HG02870 (cell line): ENCODE results near the gene TMEM72.
A peak's percentile ranks its signal among the peaks of the same experiment; 100 is the strongest.

Experiments used
- ATAC-seq: cut with Tn5 transposase; IDR thresholded peaks from one replicate; pipeline ENCODE4 v1.9.1; 2021; ENCODE audit warnings: mild to moderate bottlenecking, moderate library complexity; ENCODE audit not compliant: unreplicated experiment

Gene TMEM72

DNA sequence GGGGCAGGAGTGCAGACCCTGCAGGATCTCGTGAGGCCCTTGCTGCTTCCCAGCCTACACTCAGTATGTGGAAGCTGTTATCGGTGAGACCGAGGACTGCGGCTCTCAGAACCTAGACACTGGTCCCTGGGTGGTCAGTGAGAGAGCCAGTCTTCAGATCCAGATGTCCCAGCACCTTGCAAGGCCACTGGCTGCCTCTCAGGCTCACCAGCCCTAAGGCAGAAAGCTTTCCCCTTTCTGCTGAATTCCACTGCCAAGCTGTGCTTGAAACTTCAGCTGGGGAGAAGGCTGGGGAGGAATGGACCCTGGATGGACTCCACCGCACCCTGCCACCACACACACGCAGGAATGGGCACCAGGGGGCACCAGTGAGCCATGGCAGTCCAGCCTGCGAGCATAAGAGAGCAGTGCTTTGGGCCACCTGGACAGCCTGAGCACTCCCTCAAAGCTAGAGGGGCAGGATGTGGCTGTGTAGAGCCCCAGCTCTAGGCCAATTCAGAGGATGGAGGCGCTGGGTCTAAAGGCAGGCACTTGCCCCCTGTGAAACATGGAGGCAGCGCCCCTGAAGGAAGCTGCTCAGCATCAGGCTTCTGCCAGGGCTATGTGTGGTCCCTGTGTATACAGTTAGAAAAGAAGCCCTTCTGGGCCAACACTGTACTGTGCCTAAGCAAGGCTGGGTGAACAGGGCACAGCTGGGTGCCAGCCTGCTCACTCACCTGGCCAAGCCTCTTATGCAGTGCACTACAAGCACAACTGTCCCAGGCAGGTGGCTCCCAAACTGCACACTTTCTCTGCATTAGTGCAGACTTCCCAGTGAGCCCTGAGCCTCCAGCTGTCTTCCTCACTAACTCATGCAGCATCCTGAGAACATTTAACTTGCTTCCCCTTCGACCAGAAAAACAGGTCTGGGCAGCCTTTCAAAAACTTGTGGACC, 21.6 kb downstream of the TMEM72 start:
- ATAC-seq: peak; percentile 94

DNA sequence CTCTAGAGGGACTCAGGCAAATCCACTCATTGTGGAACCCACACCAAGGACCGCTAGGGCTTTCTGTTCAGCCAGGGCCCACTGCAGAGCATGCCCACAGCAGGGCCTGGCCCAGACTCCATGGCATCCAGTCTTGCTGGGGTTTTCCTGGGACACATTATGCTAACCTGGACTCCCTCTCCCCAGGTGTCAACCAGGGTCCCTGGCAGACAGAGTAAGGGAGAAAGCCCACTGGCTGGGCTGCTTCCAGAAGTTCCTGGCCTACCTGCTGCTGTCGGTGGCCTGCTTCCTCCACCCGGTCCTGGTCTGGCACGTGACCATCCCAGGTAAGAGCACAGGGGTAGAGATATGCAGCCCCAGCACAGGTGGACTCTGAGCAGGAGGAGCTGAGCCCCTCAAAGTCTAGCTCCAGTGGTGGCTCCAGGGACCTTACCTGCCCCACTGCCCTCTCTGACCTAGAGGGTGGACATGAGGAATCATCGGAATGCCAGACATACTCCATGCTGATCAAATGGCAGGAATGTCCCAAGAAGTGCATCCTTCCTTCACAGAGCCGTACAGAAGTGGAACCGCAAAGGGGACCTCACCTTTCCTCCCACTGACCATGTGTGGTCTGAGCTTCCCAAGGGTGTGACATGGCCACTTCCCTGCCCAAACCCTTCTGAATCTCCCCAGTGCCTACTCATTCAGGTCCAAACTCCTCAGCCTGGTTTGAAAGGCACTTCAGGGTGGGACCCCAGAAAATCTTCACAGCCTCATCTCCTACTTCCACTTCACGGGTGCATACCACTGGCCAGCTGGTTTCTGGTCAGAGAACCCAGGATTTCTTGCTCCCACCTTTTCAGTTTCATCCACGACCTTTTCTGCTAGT, 22.5 kb downstream of the TMEM72 start:
- ATAC-seq: no peak

DNA sequence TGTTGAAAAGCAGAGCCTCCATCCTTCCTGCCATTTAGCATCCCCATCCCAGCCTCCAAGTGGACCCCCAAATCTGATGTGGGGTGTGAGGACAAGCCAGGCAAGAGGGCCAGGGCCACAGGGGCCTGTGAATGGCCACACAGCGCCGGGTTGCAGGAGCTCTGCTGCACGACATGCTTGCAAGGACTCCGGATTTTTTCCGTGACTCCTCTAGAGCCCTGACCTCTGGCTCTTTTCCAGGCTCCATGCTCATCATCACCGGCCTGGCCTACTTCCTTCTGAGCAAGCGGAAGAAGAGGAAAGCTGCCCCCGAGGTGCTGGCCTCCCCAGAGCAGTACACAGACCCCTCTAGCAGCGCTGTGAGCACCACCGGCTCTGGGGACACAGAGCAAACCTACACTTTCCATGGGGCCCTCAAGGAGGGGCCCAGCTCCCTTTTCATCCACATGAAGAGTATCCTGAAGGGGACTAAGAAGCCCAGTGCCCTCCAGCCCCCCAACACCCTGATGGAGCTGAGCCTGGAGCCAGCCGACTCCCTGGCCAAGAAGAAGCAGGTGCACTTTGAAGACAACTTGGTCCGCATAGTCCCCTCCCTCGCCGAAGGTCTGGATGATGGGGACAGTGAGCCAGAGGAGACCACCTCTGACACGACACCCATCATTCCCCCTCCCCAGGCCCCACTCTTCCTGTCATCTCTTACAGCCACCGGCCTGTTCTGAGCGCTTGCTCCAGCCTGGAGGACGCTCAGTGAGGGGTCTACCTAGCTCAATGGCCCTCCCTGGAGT, 23.5 kb downstream of the TMEM72 start:
- ATAC-seq: no peak

DNA sequence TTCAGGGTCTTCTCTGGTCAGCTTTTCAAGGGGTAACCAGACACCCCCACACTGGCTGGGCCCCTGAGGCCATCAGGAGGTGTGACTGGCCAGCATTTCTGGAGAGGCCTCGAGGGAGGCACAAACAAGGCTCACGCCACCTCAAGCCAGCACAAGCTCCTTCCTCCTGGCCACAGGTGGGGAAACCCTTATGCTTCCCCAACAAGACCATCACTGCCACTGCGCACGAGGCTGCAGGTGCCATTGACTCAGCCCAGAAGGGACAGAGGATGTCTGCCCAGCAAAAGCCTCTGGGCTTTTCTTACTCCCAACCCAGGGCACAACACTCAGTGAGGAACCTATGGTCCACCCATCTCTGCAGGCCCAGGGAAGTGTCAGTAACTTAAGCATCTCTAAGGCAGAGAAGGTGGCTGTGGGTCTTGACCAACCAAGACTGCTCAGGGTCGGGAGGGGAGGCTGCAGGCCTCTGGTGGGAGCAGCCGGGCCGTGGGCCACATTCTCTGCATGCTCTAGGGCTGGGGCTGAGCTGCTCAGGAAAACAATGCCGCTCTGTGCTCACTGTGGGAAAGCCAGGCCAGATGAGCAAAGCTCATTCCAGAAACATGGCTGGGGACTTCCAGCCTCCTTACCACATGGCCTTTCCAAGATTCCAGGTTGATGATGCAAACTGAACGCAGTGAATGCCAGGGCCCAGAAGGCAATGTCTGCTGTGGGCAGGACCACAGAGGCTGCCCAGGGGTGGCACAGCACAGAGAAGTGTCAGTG, 24.2 kb downstream of the TMEM72 start:
- ATAC-seq: no peak

GRCh38 chr10:44935966-44936295, 24.8 kb downstream of the TMEM72 start:
- no peak for ATAC-seq

- ATAC-seq: no peak
These were observed 25.3 kb downstream of the TMEM72 start for GRCh38 chr10:44936314-44936975.

GRCh38 chr10:44937196-44938005, 26.3 kb downstream of the TMEM72 start:
- ATAC-seq: no peak

DNA sequence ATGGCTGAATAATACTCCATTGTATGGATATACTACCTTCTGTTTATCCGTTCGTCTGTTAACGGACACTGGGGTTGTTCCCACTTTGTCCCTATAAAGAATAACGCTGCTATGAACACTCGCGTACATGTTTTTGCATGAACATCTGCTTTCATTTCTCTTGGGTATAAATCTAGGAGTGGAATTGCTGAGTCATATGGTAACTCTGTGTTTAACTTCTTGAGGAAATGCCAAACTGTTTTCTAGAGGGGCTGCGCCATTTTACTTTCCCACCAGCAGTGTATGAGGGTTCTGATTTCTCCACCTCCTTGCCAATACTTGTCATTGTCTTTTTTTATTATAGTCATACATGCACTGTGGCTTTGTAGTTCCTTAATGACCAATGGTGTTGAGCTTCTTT, 27.8 kb downstream of the TMEM72 start:
- ATAC-seq: no peak

GRCh38 chr10:44939691-44940401, 28.7 kb downstream of the TMEM72 start:
- no peak for ATAC-seq

- no peak for ATAC-seq
These were observed 33.2 kb downstream of the TMEM72 start for GRCh38 chr10:44944354-44944753.

GRCh38 chr10:44946205-44946604, 35.1 kb downstream of the TMEM72 start:
- ATAC-seq: peak; percentile 37

GRCh38 chr10:44947371-44948152, 36.4 kb downstream of the TMEM72 start:
- peak; percentile 74 for ATAC-seq

DNA sequence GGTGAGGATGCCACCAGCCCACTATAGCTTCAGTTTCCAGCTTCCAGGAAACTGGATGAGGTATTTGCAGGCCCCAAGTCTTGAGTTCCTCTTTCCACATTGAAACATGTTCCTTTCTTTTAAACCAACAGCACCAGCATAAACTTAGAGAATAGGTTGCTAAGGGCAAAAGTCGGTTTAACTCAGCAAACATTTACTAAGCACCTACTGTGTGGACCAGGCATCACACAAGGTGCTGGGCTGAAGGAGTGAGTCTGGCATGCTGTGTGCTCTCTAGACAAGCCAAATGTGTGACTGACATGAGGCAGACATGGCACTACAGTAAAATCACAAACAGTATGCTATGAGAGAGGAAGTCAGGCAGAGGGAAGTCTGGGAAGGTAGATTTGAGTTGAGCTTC, 37.5 kb downstream of the TMEM72 start:
- no peak for ATAC-seq

DNA sequence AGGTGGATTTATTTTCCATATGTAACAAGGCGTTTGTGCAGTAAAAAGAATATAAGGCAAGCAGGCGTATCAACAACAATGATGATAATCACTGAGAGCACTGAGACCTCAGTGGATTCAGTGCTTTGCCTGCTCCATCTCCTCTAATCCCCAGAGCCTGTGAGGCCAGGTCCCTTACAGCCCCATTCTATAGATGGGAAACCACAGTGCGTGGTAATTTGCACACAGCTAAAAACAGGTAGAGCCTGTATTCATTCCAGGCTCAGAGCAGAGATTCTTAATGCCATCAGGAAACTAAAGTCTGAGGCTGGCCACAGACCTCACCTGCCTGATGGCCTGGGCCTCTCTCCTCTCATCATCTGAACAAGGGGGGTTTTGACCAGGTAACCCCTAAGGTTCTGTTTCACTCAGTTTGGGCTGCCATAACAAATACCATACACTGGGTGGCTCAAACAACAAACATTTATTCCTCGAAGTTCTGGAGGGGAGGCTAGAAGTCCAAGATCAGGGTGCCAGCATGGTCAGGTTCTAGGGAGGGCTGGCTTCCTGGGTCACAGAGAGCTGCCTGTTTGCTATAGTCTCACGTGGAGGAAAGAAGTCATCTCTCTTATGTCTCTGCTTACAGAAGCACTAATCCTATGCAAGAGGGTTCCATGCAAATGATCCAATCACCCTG, 38.1 kb downstream of the TMEM72 start:
- ATAC-seq: no peak

DNA sequence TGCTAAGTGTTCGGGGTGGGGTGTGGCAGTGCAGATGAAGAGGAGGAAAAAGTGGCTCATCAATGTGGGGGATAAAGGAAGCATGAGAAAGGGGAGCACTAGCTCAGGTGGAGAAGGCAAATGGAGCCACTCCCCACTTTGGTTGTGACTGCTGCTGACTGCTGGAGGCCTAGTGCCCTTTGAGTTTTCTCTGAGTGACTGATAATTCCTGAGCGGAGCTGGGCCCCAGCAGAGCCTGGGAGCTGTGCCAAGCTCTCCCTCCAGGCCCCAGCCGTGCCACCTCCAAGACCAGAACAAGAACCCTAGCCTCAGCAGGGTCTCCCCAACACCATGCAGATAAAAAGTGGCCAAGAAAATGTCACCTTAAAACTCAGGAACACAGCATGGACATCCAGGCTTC, 38.8 kb downstream of the TMEM72 start:
- ATAC-seq: no peak

GRCh38 chr10:44950326-44951225, 39.4 kb downstream of the TMEM72 start:
- ATAC-seq: peak; percentile 28
